BJ (cell line): ENCODE measurements around the gene ZNF236. TPM values are rescaled to one million over a fixed set of nuclear protein-coding genes. Genes with fewer than 3 reads are reported as not detected.

Source experiments
- CTCF ChIA-PET: fragments of 350-600 bp; formaldehyde crosslinking; extraction: SDS; loops from one replicate; lab custom pipeline; 2021; ENCODE audit warnings: antibody characterized with exemption, inconsistent platforms; lab: Yijun Ruan, JAX
- POLR2A ChIA-PET: fragments of 300-600 bp; sonication (Branson Sonifier 250); formaldehyde crosslinking; extraction: SDS; loops from one replicate; lab custom pipeline; 2021; ENCODE audit warnings: antibody characterized with exemption; lab: Charles Lee
- DNase-seq: peaks from one replicate; pipeline ENCODE4 v3.0.0-alpha.2; 2011; ENCODE audit warnings: low read depth
- H3K27me3 ChIP-seq: 2 replicates; pipeline ENCODE4 v1.6.0; 2011; ENCODE audit warnings: low read length; ENCODE audit not compliant: control insufficient read depth, insufficient read depth
- H3K36me3 ChIP-seq: 2 replicates; pipeline ENCODE4 v1.5.1; 2011; ENCODE audit warnings: low read length; ENCODE audit not compliant: control insufficient read depth, insufficient read depth
- H3K4me3 ChIP-seq: 2 replicates; pipeline ENCODE4 v1.5.1; 2011; ENCODE audit warnings: low read depth, mild to moderate bottlenecking, control low read depth, low read length
- CTCF ChIP-seq: IDR thresholded peaks from 2 replicates; pipeline ENCODE4 v1.5.1; 2011; ENCODE audit warnings: low read depth, mild to moderate bottlenecking, control low read depth, inconsistent platforms, low read length, moderate library complexity; ENCODE audit not compliant: insufficient read depth
- polyA plus RNA-seq: library from polyadenylated mRNA; depleted of rRNA; stranded (reverse); fragments of >200 nt; gene quantifications from 2 replicates; pipeline ENCODE4 v1.2.3, GENCODE V29; 2011

Gene ZNF236
- polyA plus RNA-seq, 1 experiment, result 5.1 TPM

GRCh38 chr18:77008006-77008405, 185.6 kb downstream of the ZNF236 start:
- DNase-seq, result no peak
- Histone ChIP-seq H3K4me3 (no peak overlapping the region), H3K36me3 (no peaks in the 10 kb centered on the region), H3K27me3 (peaks cover 7% of the 10 kb centered on the region)
- POLR2A ChIA-PET, result no interaction called here
- no peak for TF ChIP-seq CTCF
- CTCF ChIA-PET, result no interaction called here

- CTCF ChIA-PET, result interaction anchor here (3.3 kb wide), 1 partner anchor 8 kb away, joined by 31 read pairs; no protein-coding TSS in a partner anchor
- no peak overlapping the region for H3K4me3 ChIP-seq
- H3K36me3 ChIP-seq, result no peaks in the 10 kb centered on the region
- no peak for DNase-seq
- H3K27me3 ChIP-seq, result peaks cover 7% of the 10 kb centered on the region
- POLR2A ChIA-PET, result no interaction called here
- no peak for TF ChIP-seq CTCF
These were observed 186.4 kb downstream of the ZNF236 start for GRCh38 chr18:77008576-77009315.

- DNase-seq, result no peak
- Histone ChIP-seq H3K36me3 (no peaks in the 10 kb centered on the region), H3K4me3 (no peak overlapping the region), H3K27me3 (peaks cover 5% of the 10 kb centered on the region)
- TF ChIP-seq CTCF, result no peak
- CTCF ChIA-PET, result interaction anchor here (3.3 kb wide), 1 partner anchor 9 kb away, joined by 31 read pairs; no protein-coding TSS in a partner anchor
- POLR2A ChIA-PET, result no interaction called here
These were observed 187.3 kb downstream of the ZNF236 start for GRCh38 chr18:77009675-77010074.

- DNase-seq, result no peak
- CTCF ChIA-PET, result interaction anchor here (1.4 to 3.5 kb wide), 2 partner anchors 11 to 200 kb away, joined by 5 to 15 read pairs; no protein-coding TSS in a partner anchor
These were observed 189.8 kb downstream of the ZNF236 start for GRCh38 chr18:77012120-77012519.

More at GRCh38 chr18:77012120-77012519, 189.8 kb downstream of the ZNF236 start:
- H3K4me3 ChIP-seq, result no peak overlapping the region
- POLR2A ChIA-PET, result no interaction called here
- H3K36me3 ChIP-seq, result no peaks in the 10 kb centered on the region
- 0 out of 2 replicates have a peak, but pooled peaks cover 3% of the 10 kb centered on the region for H3K27me3 ChIP-seq
- no peak for TF ChIP-seq CTCF
